GM04503 (cell line): ENCODE measurements around the gene SLC4A3.
"Not testable (repeated sequence)": the region's sequence is repeated elsewhere in the genome, so short reads cannot be mapped to it uniquely, and the experiment has no call there.

Experiments used
- DNase-seq: peaks from one replicate; pipeline ENCODE4 v3.0.0-alpha.2; 2012; ENCODE audit warnings: low read depth

SLC4A3 gene

DNA sequence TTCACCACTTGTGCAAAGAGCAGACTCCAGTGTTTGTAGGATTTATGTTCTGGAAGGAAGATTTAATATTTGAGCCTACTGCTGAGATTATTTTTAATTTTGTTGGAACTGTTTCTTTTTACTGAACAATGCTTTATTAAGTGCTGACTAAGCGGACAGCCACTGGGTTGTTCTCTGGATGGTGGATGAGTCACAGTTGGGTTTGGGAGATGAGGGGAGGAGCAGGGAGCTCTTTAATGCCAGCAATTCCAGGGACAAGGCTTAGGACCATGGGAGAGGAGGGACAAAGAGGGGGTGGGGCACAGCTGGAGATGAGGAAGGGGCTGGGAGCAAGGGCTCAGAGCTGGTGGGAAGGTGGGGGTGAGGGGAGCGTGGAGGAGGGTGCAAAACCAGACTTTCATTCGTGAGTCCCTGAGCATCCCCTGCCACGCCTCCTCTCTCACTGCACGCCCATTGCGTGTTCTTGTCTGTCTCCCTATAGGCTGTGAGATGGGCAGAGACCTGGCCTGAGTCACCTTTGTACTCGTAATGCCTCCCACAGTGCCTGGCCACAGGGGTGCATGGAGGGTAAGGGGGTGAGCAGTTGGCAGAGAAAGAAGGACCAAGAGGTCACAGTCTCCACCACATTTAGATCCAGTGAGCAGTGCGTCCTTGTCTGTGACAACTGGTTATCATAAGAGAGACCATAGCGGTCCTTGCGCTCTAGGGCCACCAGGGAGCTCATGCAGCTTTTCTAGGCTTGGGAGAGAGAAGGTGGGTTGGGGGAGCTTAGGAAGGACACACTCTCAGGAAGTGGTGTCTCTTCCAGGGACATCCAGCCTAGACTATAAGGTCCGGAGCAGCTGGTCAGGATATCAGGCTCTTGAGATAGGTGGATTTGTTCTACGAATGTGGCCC is 18.4 kb downstream of the SLC4A3 start:
- DNase-seq: peak; percentile 75

DNA sequence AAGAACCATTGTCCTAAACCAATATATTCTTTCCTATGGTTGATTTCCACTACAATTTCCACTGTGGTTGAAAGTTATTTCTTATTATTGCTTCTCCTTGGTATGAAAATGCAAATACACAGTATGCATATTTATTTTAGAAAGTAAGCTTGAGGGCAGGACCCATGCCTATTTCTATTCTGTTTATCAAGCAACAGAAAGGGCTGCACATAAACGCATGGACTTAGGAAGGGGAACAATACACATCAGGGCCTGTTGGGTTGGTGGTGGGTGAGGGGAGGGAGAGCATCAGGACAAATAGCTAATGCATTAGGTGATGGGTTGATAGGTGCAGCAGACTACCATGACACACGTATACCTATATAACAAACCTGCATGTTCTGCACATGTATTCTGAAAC is 20.7 kb downstream of the SLC4A3 start:
- DNase-seq: no peak

DNA sequence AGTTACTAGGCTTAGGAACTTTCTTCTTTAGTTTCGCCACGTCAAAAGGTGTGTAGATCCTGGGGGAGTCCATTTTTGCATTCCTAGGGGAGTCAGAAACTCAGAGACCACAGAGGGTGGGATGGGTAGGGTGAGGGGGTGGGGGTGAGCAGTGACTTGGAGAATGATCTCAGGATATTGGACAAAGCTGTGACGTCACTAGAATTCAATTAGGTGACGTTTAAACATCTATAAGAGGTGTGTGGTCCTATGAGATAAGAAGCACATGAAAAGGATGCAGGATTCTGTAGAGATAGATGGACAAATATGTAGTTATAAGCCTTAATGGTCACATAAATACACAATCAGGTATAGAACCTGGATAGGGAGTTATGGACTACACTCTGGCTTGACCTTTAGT is 21.5 kb downstream of the SLC4A3 start:
- no peak for DNase-seq

DNA sequence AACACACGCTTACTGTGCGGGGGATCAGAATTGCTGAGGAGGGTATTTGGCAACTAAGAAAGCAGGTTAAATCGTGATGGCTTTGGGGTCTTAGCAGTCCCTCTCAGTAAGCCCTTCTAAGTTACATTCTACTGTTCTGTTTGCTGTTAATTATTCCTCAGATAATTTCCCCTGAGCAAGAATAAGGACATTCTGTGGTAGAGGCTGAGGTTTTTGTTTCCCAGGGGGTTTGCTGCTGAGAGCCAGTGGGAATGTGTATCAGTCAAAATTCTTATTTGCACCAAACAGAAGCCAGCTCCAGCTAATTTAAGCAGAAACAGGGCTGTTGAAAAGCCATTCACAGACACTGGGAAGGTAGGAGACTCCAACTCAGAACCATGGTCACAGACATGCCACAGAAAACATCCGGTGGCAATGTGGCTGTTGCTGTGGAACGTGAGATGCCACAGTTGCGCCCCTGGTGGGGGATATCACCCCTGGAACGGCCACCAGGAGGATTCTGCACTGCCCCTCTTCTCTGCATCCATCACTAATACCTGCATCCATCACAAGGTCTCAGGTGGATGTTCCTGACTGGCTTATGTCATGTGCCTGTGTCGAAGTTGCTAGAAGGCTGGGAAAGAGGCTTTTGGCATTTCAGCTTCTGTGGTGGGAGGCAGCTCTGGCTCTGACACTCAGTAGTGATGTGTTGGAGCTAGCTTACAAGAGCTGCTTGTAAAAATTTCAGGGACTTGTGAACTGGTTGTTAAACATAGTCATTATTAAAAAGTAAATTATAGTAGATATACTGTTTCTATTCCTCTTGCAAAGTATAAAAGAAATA is 23.2 kb downstream of the SLC4A3 start:
- no peak for DNase-seq

DNA sequence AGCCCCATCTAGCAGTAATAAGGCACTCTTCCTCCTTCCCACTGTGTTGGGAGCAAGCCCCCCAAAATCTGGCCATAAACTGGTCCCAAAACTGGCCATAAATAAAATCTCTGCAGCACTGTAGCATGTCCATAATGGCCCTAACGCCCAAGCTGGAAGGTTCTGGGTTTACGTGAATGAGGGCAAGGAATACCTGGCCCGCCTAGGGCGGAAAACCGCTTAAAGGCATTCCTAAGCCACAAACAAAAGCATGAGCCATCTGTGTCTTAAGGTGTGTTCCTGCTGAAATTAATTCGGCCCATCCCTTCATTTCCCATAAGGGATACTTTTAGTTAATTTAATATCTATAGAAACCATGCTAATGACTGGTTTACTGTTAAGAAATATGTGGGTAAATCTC is 24.2 kb downstream of the SLC4A3 start:
- DNase-seq: not testable (repeated sequence)

DNA sequence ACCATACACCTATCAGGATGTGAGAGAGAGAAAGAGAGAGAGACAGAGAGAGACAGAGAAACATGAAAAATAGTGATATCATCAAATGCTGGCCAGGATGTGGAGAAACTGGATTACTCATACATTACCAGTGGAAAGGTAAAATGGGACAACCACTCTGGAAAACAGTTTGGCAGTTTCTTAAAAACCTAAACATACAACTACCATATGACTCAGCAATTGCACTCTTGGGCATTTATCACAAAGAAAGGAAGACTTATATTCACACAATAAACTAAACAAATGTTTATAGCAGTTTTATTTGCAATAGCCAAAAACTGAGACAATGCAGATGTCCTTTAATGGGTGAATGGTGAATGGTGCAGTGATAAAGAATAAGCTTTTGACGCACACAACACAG is 29.1 kb downstream of the SLC4A3 start:
- no peak for DNase-seq

DNA sequence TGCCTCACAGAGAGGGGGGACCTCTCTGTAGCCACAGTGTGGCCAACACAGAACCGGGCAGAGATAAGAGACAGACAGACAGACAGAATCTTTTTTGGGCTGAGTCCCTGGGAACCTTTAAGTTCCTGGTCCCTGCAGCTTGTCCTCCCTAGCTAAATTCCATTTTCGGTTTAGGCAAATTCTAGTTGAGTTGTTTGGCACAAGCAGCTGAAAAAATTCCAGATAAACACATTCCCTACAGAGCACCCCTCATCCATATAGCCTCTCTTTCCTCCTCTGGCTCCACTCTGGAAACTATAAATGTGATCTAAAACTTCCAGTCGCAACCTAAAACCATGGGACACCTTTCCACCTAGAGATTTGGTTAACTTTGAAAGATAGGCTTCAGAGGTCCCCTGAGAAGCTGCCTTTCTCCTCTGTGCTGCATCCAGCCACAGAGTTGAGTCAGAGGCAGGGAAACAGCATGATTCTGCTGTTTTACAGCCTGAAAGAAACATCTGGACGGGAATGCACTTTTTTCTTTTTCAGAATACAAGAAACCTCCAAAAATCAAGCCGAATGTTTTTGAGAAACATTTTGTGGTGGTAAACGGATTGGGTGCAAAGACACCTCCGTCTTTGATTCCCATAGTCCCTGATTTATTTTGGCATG is 30.9 kb downstream of the SLC4A3 start:
- DNase-seq: no peak

DNA sequence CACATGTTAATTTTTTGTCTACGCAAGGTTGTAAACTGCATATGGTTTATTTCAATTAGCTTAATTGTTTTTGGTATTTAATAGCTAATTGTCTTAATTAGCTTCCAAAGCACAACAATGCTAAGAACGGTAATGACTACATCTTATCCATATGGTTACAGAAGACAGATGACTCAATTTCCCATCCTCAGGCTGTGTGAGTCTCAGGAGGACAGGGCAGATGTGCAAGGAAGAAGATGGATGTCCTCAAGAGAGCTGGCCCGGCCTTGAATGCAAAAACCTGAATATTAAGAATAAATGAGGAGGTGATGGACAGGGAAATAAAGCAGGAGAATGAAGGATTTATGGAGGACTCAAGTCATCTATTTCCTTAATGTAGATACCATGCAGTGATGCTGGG is 31.4 kb downstream of the SLC4A3 start:
- no peak for DNase-seq

DNA sequence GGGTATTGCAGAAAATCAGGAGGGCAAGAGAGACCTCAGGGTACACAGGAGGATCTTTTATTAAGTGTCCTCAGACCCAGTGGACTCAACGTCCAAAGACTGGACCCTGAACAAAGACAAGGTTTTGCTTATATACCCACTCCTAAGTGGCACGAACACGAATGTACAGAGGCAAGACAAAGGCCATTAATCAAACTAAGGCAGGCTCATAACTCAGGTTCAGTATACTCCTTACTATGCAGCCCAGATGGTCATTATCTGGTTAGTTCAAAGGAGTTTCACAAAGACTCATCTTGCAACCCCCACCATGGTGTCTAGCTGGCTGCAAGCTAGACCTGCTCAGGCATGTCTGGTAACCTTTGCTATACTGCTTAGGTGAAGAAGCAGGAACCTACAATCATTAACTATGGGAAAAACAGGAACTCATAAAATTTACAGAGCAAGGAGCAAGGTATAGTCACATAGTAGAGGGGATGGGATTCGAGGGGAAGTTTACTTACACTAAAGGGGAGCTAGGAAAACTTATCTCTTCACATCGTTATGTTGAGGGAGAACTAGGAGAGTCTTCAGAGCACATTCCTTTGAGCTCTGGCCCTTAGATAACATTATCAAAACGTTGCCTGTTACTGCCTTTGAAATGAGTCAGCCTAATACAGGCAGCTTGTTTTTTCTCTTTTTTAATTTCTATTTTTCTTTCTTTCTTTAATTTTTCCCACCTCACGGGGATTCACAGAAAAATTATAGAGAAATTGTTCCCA is 33.9 kb downstream of the SLC4A3 start:
- no peak for DNase-seq

DNA sequence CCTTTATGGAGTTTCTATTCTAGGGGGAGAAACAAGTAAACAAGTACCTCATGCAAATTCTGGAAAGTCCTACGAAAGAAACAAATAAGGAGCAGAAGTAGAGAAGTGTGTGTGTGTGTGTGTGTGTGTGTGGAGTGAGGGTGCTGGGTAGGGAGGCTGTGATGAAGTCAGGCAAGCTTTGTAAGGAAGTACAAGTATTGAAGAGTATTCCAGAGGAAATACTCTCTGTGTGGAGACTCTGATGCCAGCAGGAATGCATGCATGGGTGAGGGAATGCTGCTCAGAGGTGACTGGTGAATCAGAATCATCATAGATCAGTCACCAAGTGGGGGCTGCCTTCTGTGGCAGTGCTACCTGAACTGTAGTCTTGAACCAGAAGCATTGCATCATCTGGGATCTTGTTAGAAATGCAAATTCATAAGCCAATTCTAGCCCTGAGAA is 34.5 kb downstream of the SLC4A3 start:
- DNase-seq: no peak

DNA sequence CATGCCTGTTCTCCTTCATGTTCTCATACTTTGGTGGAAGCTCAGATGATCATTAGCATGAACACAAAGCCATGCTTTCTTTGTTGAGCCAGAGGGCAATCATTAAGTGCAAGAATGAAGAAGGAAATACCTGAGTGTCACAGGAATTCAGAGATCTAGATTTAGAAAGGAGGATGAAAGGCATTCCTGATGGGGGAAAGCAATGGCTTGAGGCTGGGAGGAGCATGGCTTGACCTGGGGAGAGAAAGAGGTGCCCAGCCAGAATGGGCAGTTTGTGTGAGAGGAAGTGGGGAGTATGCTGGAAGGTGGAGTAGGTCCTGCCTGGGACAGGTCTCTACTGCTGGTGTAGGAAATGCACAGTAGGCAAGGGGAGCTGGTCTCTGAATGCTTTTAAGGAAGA is 35.1 kb downstream of the SLC4A3 start:
- DNase-seq: no peak

DNA sequence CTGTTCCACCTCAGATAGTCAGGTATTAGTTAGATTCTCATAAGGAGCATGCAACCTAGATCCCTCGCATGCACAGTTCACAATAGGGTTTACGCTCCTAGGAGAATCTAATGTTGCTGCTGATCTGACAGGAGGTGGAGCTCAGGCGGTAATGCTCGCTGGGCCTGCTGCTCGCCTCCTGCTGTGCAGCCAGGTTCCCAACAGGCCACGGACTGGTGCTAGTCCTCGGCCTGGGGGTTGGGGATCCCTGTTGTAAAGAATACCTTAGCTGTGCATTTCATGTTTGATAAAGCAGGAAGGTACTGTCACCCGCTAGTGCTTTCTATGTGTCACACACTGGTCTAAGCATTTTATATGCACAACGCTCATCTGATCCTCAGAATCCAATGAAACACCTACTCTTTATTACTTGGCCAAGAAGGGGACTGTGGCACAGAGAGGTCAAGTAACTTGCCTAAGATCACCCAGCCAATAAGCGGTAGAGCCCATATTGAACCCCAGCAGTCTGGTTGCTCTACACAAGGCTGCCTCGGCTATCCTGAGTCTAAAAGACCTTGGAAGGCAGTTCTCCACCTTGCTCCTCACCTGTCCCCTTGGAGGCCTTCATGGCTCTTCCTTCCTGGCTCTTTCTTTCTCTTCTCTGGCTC is 35.8 kb downstream of the SLC4A3 start:
- no peak for DNase-seq

DNA sequence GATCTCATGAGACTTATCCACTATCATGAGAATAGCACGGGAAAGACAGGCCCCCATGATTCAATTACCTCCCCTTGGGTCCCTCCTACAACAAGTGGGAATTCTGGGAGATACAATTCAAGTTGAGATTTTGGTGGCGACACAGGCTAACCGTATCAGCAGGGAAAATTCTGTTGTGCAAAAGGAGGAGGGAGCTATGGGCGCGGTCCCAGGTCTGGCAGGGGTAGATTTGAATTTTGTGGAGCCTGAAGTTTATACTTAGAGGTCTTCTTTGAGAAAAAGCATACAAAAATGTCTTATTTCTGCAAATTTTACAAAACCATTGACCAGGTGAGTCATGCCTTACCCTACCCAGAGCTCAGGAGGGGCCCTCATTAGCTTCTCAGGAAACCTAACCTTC is 36.6 kb downstream of the SLC4A3 start:
- DNase-seq: no peak

DNA sequence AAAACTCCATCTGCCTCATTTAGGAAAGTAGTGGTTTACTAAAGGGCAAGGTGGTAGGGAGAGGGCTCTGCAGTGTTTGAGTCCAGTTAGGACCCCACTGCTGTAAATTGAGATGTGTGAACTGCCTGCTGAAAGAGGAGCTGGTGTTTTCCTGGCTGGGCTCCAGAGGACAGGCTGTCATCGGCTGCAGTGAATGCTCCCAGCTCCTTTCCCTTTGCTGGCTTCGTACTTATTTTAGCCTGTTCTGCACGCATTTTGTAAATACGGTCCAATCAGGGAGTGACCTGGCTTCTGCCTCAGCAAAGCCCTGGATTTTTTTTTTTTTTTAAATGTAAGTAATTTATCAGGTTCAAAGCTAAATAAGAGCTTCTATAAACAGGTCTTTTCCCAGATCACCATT is 37.5 kb downstream of the SLC4A3 start:
- no peak for DNase-seq

DNA sequence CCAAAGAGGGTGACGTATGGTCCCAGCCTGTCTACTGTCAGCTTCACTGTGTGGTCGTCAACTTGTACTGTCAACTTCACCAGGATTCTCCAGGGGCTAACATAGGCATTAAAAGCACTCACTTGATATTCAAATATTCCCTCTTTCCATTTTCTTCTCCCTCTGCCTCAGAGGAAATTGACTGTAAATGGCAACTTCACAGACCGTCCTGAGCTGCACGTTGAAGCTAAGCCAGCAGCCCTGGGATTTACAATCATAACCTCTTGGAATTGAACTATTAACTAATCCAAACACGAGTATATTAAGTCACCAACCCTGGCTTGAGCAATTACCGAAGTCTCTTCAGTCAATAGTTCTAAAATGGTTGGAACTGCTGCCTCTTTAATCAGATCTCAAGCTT is 38.5 kb downstream of the SLC4A3 start:
- DNase-seq: no peak

DNA sequence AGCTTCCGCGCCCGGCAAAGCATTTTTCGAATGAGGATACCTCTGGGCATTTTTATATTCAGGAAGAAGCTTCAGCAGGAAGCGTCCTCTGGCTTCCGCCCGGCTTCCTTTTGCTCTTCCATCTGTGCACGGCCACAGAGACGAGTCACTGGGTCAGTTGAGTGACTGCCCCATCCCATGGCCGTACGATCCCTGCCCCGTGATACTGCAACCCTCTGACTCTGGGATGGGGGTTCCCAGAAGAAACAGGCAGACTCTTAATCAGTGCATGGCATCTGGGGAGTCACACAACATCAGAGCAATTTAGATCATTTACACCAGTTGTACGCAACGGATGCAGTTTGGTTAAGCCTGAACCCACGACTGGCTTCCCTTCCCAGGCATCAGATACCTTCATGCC is 40.9 kb downstream of the SLC4A3 start:
- no peak for DNase-seq

DNA sequence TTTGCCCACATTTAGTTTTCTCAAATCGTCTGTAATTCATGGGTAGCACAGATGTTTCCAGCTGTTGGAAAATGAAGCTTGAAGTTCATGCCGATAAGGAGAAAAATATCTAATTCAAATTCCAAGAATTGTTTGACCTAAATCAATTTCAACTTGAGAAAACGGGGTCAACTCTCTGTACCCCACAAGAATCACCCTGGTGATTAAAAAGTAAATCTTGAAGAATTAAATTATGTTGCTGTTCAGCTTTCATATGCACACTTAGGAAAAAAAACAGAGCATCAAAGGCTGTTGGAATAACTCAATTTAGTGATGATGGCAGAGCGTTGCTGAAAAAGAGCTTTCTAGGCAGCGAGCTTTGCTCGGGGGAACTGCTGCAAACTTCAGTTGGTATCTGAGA is 43.0 kb downstream of the SLC4A3 start:
- no peak for DNase-seq

DNA sequence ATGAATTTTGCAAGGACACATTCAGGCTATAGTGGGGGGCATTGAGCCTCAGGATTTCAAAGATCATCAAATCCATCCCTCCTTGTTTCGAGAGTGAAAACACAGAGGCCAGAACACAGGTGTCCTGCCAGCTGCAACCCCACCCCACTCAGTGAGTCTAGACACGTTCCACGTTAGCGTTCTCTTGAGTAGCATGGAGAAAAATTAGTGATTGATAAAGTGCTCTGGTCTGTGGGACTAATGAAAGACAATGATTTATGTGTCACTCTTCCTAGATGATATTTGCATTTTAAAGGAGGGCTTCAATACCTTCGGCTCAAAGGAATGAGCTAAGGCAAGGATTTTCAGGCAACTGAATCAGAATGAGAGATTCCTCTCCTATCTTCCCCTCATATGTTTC is 43.8 kb downstream of the SLC4A3 start:
- no peak for DNase-seq

DNA sequence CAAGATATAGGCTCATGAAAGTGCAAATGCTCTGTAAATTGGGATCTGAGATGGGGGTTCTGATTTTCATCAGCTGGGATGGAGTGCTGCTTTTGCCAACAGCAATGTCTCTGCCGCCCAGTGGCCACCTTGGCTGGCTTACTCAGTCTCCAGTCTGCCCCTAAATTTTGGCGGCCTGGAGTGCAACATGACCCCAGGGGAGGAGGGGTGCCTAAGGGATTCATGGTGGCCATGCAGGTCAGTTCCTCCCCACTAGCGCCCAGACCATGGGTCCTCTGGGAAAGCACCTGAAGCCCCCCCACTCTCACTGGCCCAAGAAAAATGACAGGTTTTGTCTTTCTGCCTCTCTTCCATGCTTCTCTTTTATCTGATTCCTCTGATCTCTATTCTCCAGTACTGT is 45.0 kb downstream of the SLC4A3 start:
- DNase-seq: no peak

DNA sequence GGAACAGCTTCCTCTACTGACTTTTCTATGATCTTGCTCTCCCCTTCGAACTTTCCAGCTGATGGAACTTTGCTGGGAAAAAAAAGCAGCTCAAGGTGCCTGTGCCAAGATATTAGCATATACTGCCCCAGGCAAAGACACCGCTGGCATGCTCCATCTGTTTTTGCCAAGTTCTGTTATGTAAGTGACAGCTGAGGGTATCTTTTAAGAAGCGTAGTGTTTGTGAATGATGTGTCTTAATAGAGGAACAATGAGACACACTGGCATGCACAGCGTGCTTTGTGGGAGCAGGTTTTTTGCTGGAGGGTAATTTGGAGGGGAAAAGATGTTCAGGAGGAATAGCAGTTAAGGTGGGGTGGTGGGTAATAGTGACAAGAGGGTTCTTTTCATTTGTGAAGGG is 47.8 kb downstream of the SLC4A3 start:
- no peak for DNase-seq

DNA sequence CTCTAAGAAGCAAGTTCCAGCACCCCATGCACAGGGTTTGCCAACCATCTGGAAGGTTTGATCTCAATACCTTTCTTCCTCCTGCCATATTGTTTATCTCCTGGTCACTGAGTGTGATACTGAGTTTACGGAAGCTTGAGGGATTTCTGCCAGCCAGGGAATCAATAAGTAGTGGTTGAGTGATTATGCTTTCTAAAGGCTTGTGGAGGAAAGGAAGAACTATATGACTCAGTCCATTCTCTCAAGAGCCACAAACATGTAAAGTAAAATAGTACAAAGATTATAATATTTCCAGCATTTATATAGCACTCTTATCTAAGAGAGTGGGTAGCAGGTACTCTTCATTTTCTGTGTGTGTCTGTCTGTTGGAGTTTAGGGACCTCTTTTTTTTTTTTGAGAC is 49.2 kb downstream of the SLC4A3 start:
- no peak for DNase-seq

DNA sequence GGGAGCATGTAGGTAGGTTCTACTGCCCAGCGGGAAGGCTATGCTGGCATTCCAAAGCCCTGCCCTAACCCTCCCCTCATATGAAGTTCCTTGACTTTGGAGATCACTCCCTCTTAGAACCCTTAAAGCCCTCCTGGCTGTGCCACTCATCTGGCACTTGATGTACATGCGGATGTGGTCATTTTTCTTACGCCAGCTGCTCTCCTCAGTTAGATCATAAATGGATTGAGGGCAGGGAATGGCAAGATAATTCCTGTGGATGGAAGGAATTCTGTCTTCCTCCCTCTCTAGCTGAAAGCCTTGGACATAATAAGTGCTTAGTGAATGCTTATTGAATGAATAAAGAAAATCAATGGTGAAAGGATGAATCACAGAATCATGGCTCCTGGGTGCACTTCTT is 51.6 kb downstream of the SLC4A3 start:
- DNase-seq: no peak
